ENCODE measurements around the gene LGALS12.
"Not testable (repeated sequence)": the region's sequence is repeated elsewhere in the genome, so short reads cannot be mapped to it uniquely, and the experiment has no call there.

Gene LGALS12

GRCh38 chr11:63504933-63505586 lies 824 bp upstream of the LGALS12 start:
- DNase-seq (ENCODE audit: low spot score), result no peak

GRCh38 chr11:63506876-63507275 lies 992 bp downstream of the LGALS12 start:
- DNase-seq (ENCODE audit: low spot score), result no peak

- no peak for DNase-seq (ENCODE audit: low spot score)
Measured at GRCh38 chr11:63507511-63507910, 1.6 kb downstream of the LGALS12 start.

- DNase-seq (ENCODE audit: low spot score), result no peak
Measured at GRCh38 chr11:63508009-63508408, 2.1 kb downstream of the LGALS12 start.

GRCh38 chr11:63508745-63509144 lies 2.9 kb downstream of the LGALS12 start:
- no peak for DNase-seq (ENCODE audit: low spot score)

GRCh38 chr11:63510360-63511047 lies 4.6 kb downstream of the LGALS12 start:
- DNase-seq (ENCODE audit: low spot score), result peak; percentile 54

GRCh38 chr11:63511048-63511748 lies 5.3 kb downstream of the LGALS12 start:
- no peak for DNase-seq (ENCODE audit: low spot score)

- no peak for DNase-seq (ENCODE audit: low spot score)
Measured at GRCh38 chr11:63512816-63513215, 6.9 kb downstream of the LGALS12 start.

GRCh38 chr11:63516109-63516508 lies 10.2 kb downstream of the LGALS12 start:
- DNase-seq (ENCODE audit: low spot score), result no peak

- DNase-seq (ENCODE audit: low spot score), result no peak
Measured at GRCh38 chr11:63517156-63517555, 11.3 kb downstream of the LGALS12 start.

GRCh38 chr11:63518548-63518947 lies 12.7 kb downstream of the LGALS12 start:
- no peak for DNase-seq (ENCODE audit: low spot score)

GRCh38 chr11:63520606-63521170 lies 14.8 kb downstream of the LGALS12 start:
- no peak for DNase-seq (ENCODE audit: low spot score)

GRCh38 chr11:63521896-63522295 lies 16.0 kb downstream of the LGALS12 start:
- no peak for DNase-seq (ENCODE audit: low spot score)

GRCh38 chr11:63523151-63523550 lies 17.3 kb downstream of the LGALS12 start:
- no peak for DNase-seq (ENCODE audit: low spot score)

- DNase-seq (ENCODE audit: low spot score), result no peak
Measured at GRCh38 chr11:63527667-63528066, 21.8 kb downstream of the LGALS12 start.

- DNase-seq (ENCODE audit: low spot score), result not testable (repeated sequence)
Measured at GRCh38 chr11:63528156-63528555, 22.3 kb downstream of the LGALS12 start.

- not testable (repeated sequence) for DNase-seq (ENCODE audit: low spot score)
Measured at GRCh38 chr11:63528729-63529278, 22.9 kb downstream of the LGALS12 start.

GRCh38 chr11:63529373-63529772 lies 23.5 kb downstream of the LGALS12 start:
- DNase-seq (ENCODE audit: low spot score), result not testable (repeated sequence)

GRCh38 chr11:63530021-63530420 lies 24.1 kb downstream of the LGALS12 start:
- DNase-seq (ENCODE audit: low spot score), result no peak

GRCh38 chr11:63531074-63531792 lies 25.3 kb downstream of the LGALS12 start:
- DNase-seq (ENCODE audit: low spot score), result peak; percentile 58

- DNase-seq (ENCODE audit: low spot score), result no peak
Measured at GRCh38 chr11:63532117-63532516, 26.2 kb downstream of the LGALS12 start.
